Non-pigmented ciliary epithelial cell (primary cell): ENCODE data around the gene CAPNS1.
A peak's percentile ranks its signal among the peaks of the same experiment; 100 is the strongest.
"Not testable (repeated sequence)": the region's sequence is repeated elsewhere in the genome, so short reads cannot be mapped to it uniquely, and the experiment has no call there.

Experiments
- DNase-seq: peaks from one replicate; pipeline ENCODE4 v3.0.0-alpha.2; 2010; ENCODE audit warnings: low read depth

CAPNS1 gene

DNA sequence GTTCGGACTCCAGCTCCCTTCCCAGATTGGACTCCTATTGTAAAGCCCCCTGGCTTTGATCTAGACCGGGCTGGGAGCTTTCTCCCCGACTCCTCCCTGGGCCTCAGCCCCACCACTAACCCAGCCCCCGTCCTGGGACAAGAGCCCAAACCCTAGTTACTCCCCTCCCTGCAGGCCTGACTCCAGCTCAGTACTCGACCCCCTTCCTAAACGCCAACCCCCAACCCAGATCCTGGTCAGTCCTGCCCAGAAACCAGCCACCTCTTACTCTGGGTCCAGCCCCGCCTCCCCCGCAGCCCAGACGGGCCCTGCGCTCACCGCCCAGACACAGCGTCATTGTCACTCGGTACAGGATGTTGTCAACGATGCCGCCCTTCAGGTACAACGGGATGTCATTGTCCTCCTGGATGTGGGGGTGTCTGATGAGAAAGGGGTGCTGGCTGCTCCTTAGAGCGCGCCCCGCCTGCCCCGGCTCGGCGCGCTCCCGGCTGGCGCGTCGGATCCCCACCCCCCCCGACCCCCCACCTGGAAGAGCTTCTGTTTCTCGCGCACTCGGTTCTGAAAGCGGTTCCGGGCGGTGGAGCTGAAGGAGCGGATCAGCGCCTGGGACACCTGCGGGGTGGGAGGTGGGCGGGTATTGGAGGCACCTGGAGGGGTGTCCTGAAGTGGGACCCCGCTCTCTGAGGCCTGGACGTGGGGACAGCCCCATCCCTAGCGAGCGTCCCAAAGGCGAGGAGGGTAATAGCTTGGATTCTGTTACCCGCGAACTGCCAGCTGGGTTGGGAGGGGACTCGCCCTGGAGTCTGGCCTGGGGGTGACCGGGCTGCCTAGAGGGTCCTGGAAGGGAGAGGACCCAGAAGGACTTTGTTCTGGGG, 11.5 kb downstream of the CAPNS1 start:
- no peak for DNase-seq

DNA sequence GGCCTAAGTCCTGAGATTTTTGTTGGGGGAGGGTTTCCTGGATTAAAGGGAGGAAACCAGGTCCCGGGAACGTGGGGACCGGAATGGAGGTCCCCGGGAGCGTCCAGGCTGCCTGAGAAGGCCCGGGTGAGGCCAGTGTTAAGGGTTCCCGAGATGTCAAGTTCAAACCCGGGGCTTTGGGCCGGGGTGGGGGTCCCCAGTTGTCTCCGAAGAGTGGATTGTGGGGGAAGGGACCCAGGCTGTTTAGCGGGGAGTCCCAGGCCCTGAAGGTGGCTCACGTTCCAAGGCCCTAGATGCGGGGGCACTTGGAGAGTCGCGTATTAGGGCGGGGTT, 12.1 kb downstream of the CAPNS1 start:
- DNase-seq, result no peak

DNA sequence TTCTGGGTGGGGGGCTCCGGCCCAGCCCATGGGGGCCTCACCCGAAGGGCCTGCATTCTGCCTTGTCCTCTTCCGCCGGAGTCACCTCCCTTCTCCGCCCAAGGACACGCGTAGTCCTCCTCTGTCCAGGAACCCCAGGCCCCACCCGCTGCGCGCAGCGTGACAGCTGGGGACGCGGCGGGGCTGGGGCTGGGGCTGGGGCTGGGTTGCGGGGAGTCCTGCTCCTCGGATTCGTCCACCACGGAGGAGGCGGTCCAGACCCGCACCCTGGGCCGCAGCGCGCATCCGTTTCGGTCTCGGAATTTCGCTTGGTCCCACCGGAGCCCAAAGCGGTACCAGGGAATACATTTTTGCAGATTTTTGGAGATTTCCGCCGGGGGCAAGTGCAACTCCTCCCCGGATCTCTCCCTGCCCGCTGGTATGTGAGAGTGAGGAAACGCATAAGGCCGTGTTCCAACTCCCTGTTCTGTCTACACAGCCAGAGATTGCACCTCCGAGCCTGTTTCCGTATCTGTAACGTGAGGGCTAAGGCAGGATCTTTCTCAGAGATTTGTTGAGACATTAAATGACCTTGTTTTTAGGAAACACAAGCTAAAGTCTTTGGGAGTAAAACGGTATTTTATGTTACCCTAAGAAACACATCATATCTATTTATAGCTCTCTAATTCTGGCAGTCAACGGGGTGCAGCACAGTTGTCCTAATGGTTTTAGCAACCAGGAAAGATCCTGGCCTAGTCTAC, 12.7 kb downstream of the CAPNS1 start, which contains the start of gene COX7A1:
Gene COX7A1, minus strand, starts transcription at position 96 of the 740 bp plus-strand sequence. Its CDS starts 40 bp downstream, at position 56.
- DNase-seq, result no peak

DNA sequence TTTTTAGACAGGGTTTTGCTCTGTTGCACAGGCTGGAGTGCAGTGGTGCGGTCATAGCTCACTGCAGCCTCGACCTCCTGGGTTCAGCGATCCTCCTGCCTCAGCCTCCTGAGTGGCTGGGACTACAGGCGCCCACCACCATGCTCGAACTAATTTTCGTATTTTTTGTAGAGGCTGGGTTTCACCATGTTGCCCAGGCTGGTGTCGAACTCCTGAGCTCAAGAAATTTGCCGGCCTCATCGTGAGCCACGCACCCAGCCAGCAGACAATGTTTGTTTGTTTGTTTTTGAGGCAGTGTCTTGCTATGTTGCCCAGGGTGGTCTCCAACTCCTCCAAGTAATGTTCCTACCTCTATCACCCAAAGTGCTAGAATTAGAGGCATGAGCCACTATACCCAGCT, 13.3 kb downstream of the CAPNS1 start:
- no peak for DNase-seq

DNA sequence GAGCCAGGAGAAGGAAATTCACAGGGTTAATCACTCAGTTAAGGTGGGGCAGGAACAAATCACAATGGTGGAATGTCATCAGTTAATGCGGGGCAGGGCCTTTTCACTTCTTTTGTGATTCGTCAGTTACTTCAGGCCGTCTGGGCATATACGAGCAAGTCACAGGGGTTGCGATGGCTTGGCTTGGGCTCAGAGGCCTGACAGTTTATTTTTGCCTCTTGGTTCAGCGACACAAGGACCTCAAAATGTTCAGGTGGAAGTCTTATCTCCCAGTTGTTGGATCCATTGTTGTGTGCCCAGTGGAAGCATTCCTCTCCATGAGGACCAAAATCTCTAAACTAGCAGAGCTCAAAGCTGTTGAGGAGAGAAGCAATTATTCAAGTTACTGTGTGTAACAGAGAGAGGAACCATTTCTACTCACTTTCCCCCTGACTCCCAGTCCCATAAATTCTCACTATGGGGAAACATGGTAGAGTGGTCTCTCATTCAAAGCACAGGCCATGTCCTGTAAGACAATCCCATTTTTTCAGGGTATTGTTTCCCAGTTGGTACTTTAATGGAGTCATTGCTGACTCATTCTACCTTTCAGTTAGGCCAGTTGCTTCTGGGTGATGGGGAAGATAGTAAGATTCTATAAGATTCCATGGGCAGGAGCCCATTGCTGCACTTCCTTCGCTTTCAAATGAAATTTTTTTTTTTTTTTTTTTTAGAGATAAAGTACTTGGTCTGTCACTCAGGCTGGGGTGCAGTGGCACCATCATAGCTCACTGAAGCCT, 21.1 kb downstream of the CAPNS1 start:
- no peak for DNase-seq

DNA sequence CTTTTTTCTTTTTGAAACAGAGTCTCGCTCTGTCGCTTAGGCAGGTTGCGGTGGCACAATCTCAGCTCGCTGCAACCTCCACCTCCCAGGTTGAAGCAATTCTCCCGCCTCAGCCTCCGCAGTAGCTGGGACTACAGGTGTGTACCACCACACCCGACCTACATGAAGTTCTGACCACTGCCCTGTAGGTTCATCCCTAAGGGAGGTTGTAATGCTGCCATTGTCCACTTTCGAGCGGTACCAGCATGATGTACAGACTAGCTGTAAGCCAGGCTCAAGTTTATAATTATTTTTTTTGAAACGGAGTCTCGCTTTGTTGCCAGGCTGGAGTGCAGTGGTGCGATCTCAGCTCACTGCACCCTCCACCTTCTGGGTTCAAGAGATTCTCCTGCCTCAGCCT, 23.9 kb downstream of the CAPNS1 start:
- DNase-seq, result no peak

DNA sequence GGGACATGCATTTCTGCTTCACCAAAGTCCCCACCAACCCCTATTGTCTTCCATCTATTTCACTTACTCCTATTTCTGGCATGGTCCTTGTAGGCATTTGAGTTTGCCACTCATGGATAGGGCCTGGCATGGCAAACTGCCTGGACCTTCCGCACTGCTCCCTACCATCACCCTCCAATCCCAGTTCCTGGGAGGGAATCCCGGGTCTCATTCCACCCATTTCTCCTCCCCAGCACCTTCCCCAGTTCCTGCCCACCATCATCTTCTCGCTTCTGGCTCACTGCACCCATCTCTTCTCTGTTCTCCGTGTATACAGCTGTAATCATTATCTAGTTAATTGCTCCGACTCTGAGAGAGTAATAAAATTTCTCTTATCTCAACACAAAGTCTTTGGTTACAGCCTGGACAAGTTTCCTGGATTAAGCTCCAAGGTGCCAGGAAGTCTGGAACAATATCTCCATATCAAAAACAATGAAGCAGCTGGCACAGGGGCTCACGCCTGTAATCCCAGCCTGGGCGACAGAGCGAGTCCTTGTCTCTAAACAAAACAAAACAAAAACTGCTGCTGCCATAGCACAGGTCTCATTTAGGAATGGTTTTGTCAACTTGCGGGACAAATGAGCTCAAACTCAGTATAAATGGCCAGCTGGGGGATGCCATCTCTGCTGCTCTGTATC, 29.4 kb downstream of the CAPNS1 start:
- DNase-seq, result no peak

DNA sequence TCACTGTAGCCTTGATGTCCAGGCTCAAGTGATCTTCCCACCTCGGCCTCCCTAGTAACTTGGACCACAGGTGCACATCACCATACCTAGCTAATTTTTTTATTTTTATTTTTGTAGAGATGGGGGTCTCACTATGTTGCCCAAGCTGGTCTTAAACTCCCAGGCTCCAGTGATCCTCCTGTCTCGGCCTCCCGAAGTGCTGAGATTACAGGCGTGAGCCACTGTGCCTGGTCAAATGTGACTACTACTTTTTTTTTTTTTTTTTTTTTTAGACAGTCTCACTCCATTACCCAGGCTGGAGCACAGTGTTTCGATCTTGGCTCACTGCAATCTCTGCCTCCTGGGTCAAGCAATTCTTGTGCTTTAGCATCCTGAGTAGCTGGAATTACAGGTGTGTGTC, 33.0 kb downstream of the CAPNS1 start:
- no peak for DNase-seq

DNA sequence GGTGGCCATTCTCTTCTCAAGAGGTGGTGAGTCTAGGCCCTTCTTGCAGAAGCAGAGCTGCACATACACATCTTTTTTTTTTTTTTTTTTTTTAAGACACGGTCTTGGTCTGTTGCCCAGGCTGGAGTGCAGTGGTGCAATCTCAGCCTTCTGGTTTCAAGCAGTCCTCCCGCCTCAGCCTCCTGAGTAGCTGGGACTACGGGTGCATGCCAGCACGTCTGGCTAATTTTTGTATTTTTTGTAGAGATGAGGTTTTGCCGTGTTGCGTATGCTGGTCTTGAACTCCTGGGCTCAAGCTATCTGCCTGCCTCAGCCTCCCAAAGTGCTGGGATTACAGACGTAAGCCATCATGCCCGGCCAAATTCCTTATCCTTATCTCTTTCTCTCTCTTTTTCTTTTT, 34.0 kb downstream of the CAPNS1 start:
- not testable (repeated sequence) for DNase-seq

DNA sequence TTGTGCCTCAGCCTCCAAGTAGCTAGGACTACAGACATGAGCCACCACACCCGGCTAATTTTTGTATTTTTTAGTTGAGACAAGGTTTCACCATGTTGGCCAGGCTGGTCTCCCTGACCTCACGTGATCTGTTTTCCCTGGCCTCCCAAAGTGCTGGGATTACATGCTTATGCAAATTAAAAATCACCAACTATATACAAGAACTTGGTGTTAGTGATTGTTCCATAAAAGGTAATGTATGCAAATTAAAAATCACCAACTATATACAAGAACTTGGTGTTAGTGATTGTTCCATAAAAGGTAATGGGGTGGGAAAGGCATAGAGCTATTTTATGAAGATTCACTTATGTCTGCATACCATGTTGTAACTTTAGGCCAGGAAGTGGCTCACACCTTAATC, 39.2 kb downstream of the CAPNS1 start:
- DNase-seq, result not testable (repeated sequence)

DNA sequence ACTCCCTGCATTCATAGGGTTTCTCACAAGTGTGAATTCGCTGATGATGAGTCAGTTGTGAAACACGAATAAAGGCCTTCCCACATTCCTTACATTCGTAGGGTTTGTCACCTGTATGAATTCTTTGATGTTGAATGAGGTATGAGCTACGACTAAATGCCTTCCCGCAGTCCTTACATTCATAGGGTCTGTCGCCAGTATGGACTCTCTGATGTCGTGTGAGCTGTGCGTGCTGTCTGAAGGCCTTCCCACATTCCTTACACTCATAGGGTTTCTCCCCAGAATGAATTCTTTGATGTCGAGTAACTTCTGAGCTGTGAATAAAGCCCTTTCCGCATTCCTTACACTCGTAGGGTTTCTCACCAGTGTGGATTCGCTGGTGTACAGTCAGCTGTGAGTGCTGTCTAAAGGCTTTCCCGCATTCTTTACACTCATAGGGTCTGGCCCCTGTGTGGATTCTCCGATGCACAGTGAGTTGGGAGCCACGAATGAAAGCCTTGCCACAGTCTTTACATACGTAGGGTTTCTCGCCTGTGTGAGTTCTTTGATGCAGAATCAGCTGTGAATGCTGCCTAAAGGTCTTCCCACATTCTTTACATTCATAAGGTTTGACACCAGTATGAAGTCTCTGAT, 42.9 kb downstream of the CAPNS1 start:
- peak; percentile 17 for DNase-seq

DNA sequence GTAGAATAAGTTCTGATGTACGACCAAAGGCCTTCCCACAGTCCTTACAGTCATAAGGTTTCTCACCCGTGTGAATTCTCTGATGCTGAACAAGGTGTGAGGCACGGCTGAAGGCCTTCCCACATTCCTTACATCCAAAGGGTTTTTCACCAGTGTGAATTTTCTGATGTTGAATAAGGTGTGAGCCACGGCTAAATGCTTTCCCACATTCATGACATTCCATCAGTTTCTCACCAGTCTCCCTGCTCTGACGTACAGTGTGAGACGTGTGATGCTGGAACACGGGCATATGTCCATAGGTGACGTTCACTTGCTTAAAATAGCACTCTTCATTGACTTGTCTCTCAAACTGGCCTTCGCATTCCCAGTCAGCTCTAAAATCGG, 43.4 kb downstream of the CAPNS1 start:
- DNase-seq, result no peak

DNA sequence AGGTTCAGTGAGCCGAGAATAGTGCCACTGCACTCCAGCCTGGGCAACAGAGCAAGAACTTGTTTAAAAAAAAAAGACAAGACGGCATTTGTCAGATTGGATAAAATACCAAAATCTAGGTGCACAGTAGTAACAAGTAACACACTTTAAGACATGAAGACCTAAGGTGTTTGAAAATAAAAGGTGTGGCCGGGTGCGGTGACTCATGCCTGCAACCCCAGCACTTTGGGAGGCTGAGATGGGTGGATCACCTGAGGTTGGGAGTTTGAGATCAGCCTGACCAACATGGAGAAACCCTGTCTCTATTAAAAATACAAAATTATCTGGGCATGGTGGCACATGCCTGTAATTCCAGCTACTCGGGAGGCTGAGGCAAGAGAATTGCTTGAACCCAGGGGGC, 46.9 kb downstream of the CAPNS1 start:
- DNase-seq, result not testable (repeated sequence)

DNA sequence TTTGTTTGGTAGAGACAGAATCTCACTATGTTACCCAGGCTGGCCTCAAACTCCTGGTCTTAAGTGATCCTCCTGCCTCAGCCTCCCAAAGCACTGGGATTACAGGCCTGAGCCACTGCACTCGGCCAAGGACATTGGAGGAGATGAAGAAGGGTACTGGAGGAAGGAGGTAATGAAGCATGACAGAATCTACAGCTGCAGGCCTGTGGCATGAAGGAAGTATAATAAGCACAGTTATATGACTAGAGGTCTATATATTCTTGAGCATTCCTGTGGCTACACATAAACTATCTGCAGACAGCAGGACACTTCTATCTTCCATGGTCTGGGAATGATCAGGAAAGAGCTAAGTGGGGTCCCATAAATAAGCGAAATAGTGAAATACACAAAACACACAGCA, 56.4 kb downstream of the CAPNS1 start:
- no peak for DNase-seq

DNA sequence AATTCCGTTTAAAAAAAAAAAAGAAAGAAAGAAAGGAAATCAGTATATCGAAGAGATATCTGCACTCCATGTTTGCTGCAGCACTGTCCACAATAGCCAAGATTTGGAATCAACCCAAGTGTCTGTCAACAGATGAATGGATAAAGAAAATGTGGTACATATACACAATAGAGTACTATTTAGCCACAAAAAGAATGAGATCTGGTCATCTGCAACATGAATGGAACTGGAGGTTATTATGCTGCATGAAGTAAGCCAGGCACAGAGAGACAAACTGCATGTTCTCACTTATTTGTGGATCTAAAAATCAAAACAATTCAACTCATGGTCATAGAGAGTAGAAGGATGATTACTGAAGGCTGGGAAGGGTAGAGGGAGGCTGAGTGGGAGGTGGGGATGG, 58.3 kb downstream of the CAPNS1 start:
- DNase-seq, result no peak
